AG04450 (cell line): ENCODE measurements around the gene TOX2. TPM values are rescaled to one million over a fixed set of nuclear protein-coding genes. Genes with fewer than 3 reads are reported as not detected.

Experiments
- CTCF ChIA-PET: fragments of 300-600, 350-600 bp; formaldehyde crosslinking; extraction: SDS; loops from one replicate; lab custom pipeline; 2022; ENCODE audit warnings: antibody characterized with exemption, inconsistent platforms; lab: Charles Lee
- POLR2A ChIA-PET: fragments of 350-600 bp; formaldehyde crosslinking; extraction: SDS; loops from one replicate; lab custom pipeline; 2021; ENCODE audit warnings: antibody characterized with exemption, inconsistent platforms; lab: Yijun Ruan, JAX
- DNase-seq: peaks from one replicate; pipeline ENCODE4 v3.0.0-alpha.2; 2011; ENCODE audit warnings: low read depth, low spot score
- H3K27ac ChIP-seq: one replicate; pipeline ENCODE4 v1.5.1; 2012; ENCODE audit warnings: low read depth, low read length, control low read depth
- H3K27me3 ChIP-seq: one replicate; pipeline ENCODE4 v1.6.0; 2012; ENCODE audit warnings: low read length; ENCODE audit not compliant: control insufficient read depth, insufficient read depth
- H3K4me3 ChIP-seq: 2 replicates; pipeline ENCODE4 v1.5.1; 2011; ENCODE audit warnings: mild to moderate bottlenecking, low read depth, low read length, control low read depth
- H3K9me3 ChIP-seq: 2 replicates; pipeline ENCODE4 v1.5.1; 2012; ENCODE audit warnings: low read length; ENCODE audit not compliant: control insufficient read depth, insufficient read depth
- CTCF ChIP-seq: IDR thresholded peaks from 2 replicates; pipeline ENCODE4 v1.5.1; 2011; ENCODE audit warnings: low read depth, low read length, control low read depth, inconsistent platforms
- polyA plus RNA-seq: library from polyadenylated mRNA; depleted of rRNA; stranded (reverse); fragments of >200 nt; gene quantifications from 2 replicates; pipeline ENCODE4 v1.2.3, GENCODE V29; 2011

TOX2 gene
- polyA plus RNA-seq, 1 experiment = 10.6 TPM

- ChIA-PET CTCF (interaction anchor here (1.0 to 2.3 kb wide), 3 partner anchors 161 to 170 kb away, joined by 3 to 9 read pairs (median 4); no protein-coding TSS in a partner anchor), POLR2A (interaction anchor here (0.5 kb wide), 1 partner anchor 253 kb away, joined by 7 read pairs; no protein-coding TSS in a partner anchor)
- H3K4me3 ChIP-seq = no peak overlapping the region
- H3K27ac ChIP-seq = no peak overlapping the region
- H3K9me3 ChIP-seq = no peaks in the 10 kb centered on the region; the same call in 1 of the 2 replicates
- H3K27me3 ChIP-seq = no peaks in the 10 kb centered on the region
- no peak for DNase-seq
- no peak for TF ChIP-seq CTCF
These were observed 5.2 kb downstream of the TOX2 start for GRCh38 chr20:43919686-43920403.

GRCh38 chr20:43920797-43921196 lies 6.1 kb downstream of the TOX2 start:
- no peaks in the 10 kb centered on the region; the same call in 1 of the 2 replicates for H3K9me3 ChIP-seq
- ChIA-PET POLR2A (no interaction called here), CTCF (interaction anchor here (2.3 kb wide), 1 partner anchor 171 kb away, joined by 9 read pairs; no protein-coding TSS in a partner anchor)
- H3K4me3 ChIP-seq = no peak overlapping the region
- no peaks in the 10 kb centered on the region for H3K27me3 ChIP-seq
- DNase-seq = no peak
- no peak for TF ChIP-seq CTCF
- H3K27ac ChIP-seq = no peak overlapping the region

- ChIA-PET CTCF (no interaction called here), POLR2A (no interaction called here)
- Histone ChIP-seq H3K27ac (no peak overlapping the region), H3K9me3 (no peaks in the 10 kb centered on the region), H3K27me3 (no peaks in the 10 kb centered on the region), H3K4me3 (no peak overlapping the region)
- DNase-seq = no peak
- TF ChIP-seq CTCF = no peak
These were observed 6.7 kb downstream of the TOX2 start for GRCh38 chr20:43921227-43921780.

- CTCF ChIA-PET = no interaction called here
- Histone ChIP-seq H3K4me3 (no peak overlapping the region), H3K27ac (no peak overlapping the region), H3K27me3 (no peaks in the 10 kb centered on the region), H3K9me3 (no peaks in the 10 kb centered on the region)
- no peak for DNase-seq
- POLR2A ChIA-PET = no interaction called here
- TF ChIP-seq CTCF = no peak
These were observed 8.0 kb downstream of the TOX2 start for GRCh38 chr20:43922614-43923013.

- ChIA-PET CTCF (interaction anchor here (1.4 kb wide), 1 partner anchor 157 kb away, joined by 3 read pairs; no protein-coding TSS in a partner anchor), POLR2A (no interaction called here)
- Histone ChIP-seq H3K27ac (no peak overlapping the region), H3K27me3 (no peaks in the 10 kb centered on the region), H3K9me3 (no peaks in the 10 kb centered on the region), H3K4me3 (no peak overlapping the region)
- TF ChIP-seq CTCF = no peak
- no peak for DNase-seq
These were observed 8.7 kb downstream of the TOX2 start for GRCh38 chr20:43923322-43923721.
